Glomerular visceral epithelial cell (primary cell): ENCODE data around the gene EIPR1.
"Not testable (repeated sequence)": the region's sequence is repeated elsewhere in the genome, so short reads cannot be mapped to it uniquely, and the experiment has no call there.

Experiments used
- DNase-seq: peaks from one replicate; pipeline ENCODE4 v3.0.0-alpha.2; 2016; ENCODE audit errors: extremely low spot score

EIPR1 gene

GRCh38 chr2:3193443-3194330, 183.9 kb downstream of the EIPR1 start:
- no peak for DNase-seq

DNA sequence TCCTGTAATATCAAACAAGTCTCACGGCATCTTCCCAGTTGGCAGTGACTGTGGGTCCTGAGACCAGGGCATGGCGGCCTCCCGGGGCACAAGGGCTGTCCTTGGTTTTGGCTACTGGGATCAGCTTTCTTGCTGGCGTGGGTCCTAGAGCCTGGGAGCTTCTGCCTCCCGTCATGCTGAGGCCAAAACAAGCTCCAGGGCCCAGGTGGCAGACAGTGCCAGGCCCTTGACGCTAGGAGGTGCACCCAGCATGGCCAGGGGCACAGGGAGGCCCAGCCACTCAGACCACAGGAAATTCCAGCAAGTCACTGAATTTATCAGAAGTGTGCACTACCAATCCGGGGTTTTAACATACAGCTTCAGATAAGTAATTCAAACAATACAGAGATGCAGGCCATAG, 184.7 kb downstream of the EIPR1 start:
- DNase-seq = peak; percentile 36

DNA sequence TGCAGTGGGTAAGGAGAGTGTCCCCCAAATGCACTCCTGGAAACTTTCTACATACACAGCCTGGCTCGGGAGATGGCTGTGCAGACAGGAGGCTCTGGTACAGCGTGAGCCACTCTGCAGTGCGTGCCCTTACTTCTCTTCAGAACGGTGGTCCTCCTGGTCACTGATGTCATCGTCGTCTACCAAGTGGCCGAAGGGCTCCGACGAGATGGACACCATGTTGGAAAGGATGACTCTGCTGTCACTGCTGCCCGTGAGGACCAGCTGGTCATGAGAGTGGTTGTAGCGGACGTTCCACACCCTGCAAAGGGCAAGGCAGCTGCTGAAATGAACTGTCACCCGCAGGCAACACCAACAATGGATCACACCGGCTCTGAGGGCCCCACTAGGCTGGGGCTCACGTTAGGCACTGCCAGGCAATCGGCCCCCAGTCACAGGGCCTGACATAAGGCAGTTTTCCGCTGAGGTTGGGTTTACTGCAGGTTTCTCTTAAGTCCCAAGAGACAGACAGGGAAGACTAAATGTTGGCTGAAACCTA, 185.3 kb downstream of the EIPR1 start:
- DNase-seq = no peak

- DNase-seq = no peak
Observed at GRCh38 chr2:3189961-3190360, 187.7 kb downstream of the EIPR1 start.

DNA sequence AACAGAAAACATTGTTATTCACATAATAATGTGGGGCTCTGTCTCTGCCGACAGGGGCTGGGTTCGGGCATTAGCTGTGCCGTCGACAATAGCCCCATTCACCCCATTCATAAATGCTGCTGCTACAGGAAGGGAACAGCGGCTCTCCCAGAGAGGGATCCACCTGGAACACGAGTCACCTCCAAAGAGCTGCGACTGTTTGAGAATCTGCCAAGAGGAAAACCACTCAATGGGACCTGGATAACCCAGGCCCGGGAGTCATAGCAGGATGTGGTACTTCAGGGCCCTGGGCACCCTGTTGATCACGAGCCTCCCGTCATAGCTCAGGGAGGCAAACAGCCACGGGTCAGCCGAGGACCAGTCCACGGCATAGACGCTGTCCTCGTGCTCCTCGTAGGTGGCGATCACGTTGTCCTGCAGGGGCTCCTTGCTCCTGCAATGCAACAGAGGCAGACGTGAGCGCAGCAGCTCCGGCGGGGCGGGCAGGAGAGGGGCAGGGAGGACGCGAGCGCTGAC, 188.5 kb downstream of the EIPR1 start:
- DNase-seq = peak; percentile 34

DNA sequence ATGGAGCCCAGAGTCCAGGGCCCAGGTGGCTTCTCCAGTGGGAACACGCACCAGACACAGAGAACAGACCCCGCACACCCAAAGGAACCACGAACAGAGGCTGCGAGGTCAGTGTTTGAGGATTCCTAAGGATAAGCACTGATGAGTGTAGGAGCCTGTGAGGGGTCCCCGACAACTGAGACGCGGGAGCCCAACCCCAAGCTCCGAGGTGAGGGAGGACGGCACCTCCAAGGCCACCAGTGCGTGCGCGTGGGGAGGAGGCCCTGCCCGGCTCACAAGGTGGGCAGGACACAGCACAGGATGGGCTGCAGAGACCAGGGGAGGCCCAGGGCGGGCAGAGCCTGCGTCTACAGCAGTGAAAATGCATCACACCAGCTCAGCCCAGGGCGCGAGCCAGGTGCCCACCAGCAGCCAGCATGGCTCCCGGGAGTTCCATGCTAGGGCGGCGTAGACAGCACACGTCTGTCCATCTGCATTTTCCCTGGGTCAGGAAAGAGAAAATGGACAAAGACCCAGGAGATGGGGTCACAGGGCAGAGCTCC, 189.1 kb downstream of the EIPR1 start:
- DNase-seq = no peak

- DNase-seq = no peak
Observed at GRCh38 chr2:3187467-3187866, 190.2 kb downstream of the EIPR1 start.

DNA sequence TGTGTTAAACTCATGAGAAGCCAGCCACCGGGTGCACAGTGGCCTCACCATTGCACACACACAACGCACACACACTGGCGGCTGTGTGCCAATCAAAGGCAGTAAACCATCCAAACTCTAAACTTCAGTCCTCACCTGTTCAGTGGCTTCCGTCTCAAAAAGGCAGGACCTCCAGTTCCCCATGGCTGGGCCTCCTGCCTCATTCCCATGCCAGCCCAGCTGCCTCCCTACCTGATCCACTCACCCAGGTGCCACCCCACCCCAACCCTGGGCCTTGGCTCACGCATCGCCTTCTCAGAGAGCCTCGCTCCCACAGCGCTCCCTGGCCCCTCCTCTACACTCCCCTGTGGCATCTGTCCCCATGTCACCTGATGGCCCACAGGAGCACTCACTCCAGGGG, 190.9 kb downstream of the EIPR1 start:
- DNase-seq = no peak

DNA sequence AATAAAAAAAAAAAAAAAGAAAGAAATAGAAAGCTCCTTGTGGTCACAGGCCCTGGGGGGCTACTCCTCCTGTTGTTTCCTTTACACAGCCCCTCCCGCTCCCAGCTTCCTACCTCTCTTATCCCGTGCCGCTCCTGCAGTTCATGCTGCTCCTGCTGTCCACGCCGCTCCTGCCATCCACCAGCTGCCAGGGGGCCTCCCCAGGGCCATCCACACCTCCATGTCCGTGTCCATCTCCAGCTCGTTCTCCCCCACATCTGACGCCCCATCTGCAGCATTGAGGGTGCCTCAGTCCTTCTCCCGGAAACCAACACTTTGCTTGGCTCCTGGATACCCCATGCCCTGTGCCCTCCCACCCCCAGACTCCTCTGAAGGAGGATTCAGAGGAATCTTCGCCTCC, 191.7 kb downstream of the EIPR1 start:
- no peak for DNase-seq

DNA sequence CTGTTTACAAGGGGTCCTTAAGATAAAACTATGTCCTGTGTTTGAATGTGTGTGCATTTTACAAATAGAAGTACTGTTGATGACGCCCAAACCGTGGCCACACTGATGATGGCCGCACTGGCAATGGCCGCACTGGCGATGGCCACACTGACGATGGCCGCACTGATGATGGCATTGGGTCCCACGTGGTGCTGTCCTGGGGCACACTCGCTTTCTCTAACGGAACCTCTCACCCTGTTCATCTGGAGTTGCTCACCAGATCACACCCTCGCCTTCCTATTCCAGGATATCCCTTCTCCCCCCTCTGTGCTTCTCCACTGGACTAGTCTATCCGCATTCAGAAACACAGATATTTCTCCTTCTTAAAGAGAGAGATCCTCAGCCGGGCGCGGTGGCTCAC, 192.4 kb downstream of the EIPR1 start:
- DNase-seq = no peak

- no peak for DNase-seq
Observed at GRCh38 chr2:3184167-3184566, 193.5 kb downstream of the EIPR1 start.

DNA sequence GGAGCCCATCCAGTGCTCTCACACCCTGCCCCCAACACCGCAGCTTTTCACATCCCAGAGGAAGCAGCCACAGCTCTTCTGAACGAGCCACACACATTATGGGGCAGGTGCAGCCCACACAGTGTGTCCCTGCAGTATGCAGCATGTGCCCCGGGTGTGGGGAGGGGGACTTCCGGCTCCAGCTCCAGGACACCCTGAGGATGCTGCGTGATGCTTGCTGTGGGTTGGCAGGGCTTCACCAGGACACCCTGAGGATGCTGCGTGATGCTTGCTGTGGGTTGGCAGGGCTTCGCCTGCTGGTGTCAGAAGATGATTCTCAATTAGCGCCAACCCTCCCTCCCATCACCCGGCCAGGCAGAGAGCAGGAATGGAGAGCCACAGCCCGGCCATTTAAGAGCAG, 193.9 kb downstream of the EIPR1 start:
- DNase-seq = no peak

DNA sequence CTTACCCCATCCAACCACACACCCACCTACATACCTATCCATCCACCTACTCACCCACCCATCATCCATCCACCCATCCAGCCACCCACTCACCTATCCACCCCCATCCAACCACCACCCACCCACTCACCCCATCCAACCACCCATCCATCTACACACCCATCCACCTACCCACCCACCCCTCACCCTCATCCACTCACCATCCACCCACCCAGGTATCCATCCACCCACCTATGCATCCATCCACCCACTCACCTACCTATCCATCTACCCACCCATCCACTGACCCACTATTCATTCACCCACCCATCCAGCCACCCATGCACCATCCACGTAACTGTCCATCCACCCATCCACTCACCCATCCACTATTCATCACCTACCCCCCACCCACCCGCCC, 194.8 kb downstream of the EIPR1 start:
- DNase-seq = no peak

- DNase-seq = no peak
Observed at GRCh38 chr2:3181416-3182010, 196.1 kb downstream of the EIPR1 start.

DNA sequence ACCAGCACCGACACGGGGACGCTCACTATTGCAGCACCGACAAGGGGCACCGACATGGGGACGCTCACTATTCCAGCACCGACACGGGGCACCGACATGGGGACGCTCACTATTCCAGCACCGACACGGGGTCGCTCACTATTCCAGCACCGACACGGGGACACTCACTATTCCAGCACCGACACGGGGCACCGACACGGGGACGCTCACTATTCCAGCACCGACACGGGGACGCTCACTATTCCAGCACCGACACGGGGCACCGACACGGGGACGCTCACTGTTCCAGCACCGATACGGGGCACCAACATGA, 196.8 kb downstream of the EIPR1 start:
- not testable (repeated sequence) for DNase-seq

DNA sequence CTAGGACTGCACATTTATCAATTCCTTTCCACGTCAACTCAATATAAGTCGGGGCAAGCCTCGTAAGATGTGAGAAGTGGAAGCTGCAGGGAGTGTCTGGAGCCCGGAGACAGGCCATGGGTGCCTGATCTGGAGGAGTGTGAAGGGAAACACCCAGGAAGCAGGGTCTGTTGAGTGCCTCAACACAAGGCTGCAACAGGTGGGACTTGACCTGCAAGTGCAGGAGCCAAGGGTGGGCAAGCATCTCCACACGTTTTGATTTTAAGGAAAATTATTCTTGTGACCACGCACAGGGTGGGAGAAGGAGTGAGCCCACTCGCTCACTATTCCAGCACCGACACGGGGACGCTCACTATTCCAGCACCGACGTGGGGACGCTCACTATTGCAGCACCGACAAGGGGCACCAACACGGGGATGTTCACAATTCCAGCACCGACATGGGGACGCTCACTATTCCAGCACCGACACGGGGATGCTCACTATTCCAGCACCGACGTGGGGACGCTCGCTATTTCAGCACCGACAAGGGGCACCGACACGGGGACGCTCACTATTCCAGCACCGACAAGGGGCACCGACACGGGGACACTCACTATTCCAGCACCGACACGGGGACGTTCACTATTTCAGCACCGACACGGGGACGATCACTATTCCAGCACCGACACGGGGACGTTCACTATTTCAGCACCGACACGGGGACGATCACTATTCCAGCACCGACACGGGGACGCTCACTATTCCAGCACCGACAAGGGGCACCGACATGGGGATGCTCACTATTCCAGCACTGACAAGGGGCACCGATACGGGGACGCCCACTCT, 197.3 kb downstream of the EIPR1 start:
- no peak for DNase-seq

DNA sequence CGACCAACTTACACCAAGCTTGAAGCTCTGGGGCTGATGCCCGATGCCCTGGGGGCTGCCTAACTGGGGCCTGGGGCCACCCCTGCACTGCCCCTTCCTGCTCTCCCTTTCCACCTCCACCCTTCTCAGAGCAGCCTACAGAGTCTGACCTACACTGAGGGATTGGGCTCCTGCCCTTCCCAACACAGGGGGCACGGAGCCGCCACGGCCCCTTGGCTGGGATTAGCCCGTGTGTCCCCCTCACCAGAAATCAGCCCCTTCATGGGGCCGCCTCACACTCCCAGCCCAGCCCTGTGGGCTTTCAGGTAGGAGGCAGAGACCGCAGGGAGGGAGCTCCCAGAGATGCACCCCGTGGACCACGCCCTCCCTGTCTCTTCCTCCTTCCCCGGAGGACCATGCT, 198.0 kb downstream of the EIPR1 start:
- no peak for DNase-seq

GRCh38 chr2:3179208-3179607, 198.4 kb downstream of the EIPR1 start:
- DNase-seq = no peak

GRCh38 chr2:3178578-3179031, 199.0 kb downstream of the EIPR1 start:
- no peak for DNase-seq

- peak; percentile 15 for DNase-seq
Observed at GRCh38 chr2:3177891-3178577, 199.6 kb downstream of the EIPR1 start.

GRCh38 chr2:3176869-3177255, 200.8 kb downstream of the EIPR1 start:
- DNase-seq = no peak
